PC-3 (cell line): ENCODE results near the gene VIPR2. TPM values are rescaled to one million over a fixed set of nuclear protein-coding genes. Genes with fewer than 3 reads are reported as not detected.

Source experiments
- ATAC-seq: fragments of 200-7000 bp; cut with Tn5 transposase; 2 replicates; pipeline ENCODE4 v1.9.1; 2020; ENCODE audit warnings: mild to moderate bottlenecking, moderate library complexity
- BruUV-seq: library from RNA; stranded (reverse); fragments of 400-500 nt; replicated peaks from 2 replicates; lab custom pipeline; 2021; lab: Mats Ljungman, UMichigan
- CTCF ChIA-PET: fragments of 300-600 bp; sonication (Branson Sonifier 250); formaldehyde crosslinking; loops from one replicate; lab custom pipeline; 2022; ENCODE audit warnings: antibody characterized with exemption; lab: Charles Lee
- POLR2A ChIA-PET: fragments of 300-600 bp; sonication (Branson Sonifier 250); formaldehyde crosslinking; loops from one replicate; lab custom pipeline; 2022; ENCODE audit warnings: antibody characterized with exemption; ENCODE audit not compliant: unreplicated experiment; lab: Charles Lee
- DNase-seq: peaks from one replicate; pipeline ENCODE4 v3.0.0-alpha.2; 2015
- H2AFZ ChIP-seq: fragments of 300-600 bp; sonication (generic); 2 replicates; pipeline ENCODE4 v1.6.0; 2016; ENCODE audit warnings: antibody characterized with exemption, low read length
- H3F3A ChIP-seq: fragments of 300-600 bp; sonication (generic); one replicate; pipeline ENCODE4 v1.6.0; 2017; ENCODE audit warnings: antibody characterized with exemption, low read length, control low read depth, mild to moderate bottlenecking; ENCODE audit not compliant: unreplicated experiment
- H3K27ac ChIP-seq: fragments of 300-600 bp; sonication (generic); 2 replicates; pipeline ENCODE4 v1.5.1; 2016; ENCODE audit warnings: mild to moderate bottlenecking, low read length
- H3K27me3 ChIP-seq: fragments of 300-600 bp; sonication (generic); 2 replicates; pipeline ENCODE4 v1.6.1; 2016; ENCODE audit warnings: low read length, mixed read lengths
- H3K36me3 ChIP-seq: fragments of 300-600 bp; sonication (generic); 2 replicates; pipeline ENCODE4 v1.6.1; 2016; ENCODE audit warnings: low read depth, mixed run types, low read length, mixed read lengths
- H3K4me1 ChIP-seq: fragments of 300-600 bp; sonication (generic); 2 replicates; pipeline ENCODE4 v1.5.1; 2016; ENCODE audit warnings: low read length; ENCODE audit not compliant: insufficient read depth
- H3K4me2 ChIP-seq: fragments of 300-600 bp; sonication (generic); 2 replicates; pipeline ENCODE4 v1.6.0; 2016; ENCODE audit warnings: low read length
- H3K4me3 ChIP-seq: fragments of 300-600 bp; sonication (generic); 2 replicates; pipeline ENCODE4 v1.5.1; 2016; ENCODE audit warnings: mild to moderate bottlenecking, low read length, mixed read lengths
- H3K79me2 ChIP-seq: fragments of 300-600 bp; sonication (generic); 2 replicates; pipeline ENCODE4 v1.6.1; 2017; ENCODE audit warnings: low read length, mixed read lengths
- H3K9ac ChIP-seq: fragments of 300-600 bp; sonication (generic); 2 replicates; pipeline ENCODE4 v1.6.0; 2016; ENCODE audit warnings: mild to moderate bottlenecking, low read length
- H3K9me2 ChIP-seq: fragments of 300-600 bp; sonication (generic); replicated peaks from 2 replicates; pipeline ENCODE4 v1.6.1; 2016; ENCODE audit warnings: mixed run types, low read length, mixed read lengths
- H3K9me3 ChIP-seq: fragments of 300-600 bp; sonication (generic); 2 replicates; pipeline ENCODE4 v1.6.1; 2016; ENCODE audit warnings: low read length, mixed read lengths
- H4K20me1 ChIP-seq: fragments of 300-600 bp; sonication (generic); 2 replicates; pipeline ENCODE4 v1.6.1; 2016; ENCODE audit warnings: low read length, mixed read lengths
- EZH2 ChIP-seq: fragments of 300-600 bp; sonication (generic); IDR thresholded peaks from one replicate; pipeline ENCODE4 v1.6.1; 2017; ENCODE audit warnings: antibody characterized with exemption, mild to moderate bottlenecking, low read length; ENCODE audit not compliant: unreplicated experiment
- EZH2phosphoT487 ChIP-seq: fragments of 300-600 bp; sonication (generic); IDR thresholded peaks from 2 replicates; pipeline ENCODE4 v1.6.1; 2018; ENCODE audit warnings: mild to moderate bottlenecking, antibody characterized with exemption, low read length, borderline replicate concordance
- intact Hi-C: fragments of 100-400 bp; cut with micrococcal nuclease; formaldehyde crosslinking; loops from 2 replicates; pipeline ENCODE4 v1.9.0; 2023
- total RNA-seq: library from RNA; depleted of rRNA; stranded (reverse); fragments of >200 nt; gene quantifications from 2 replicates; pipeline ENCODE4 v1.2.3, GENCODE V29; 2014
- TF ChIP-seq, protein P1 (sequence below): fragments of 300-600 bp; sonication (generic); conservative IDR thresholded peaks from 2 replicates; pipeline ENCODE4 v1.5.1; 2017; ENCODE audit warnings: antibody characterized with exemption, low read depth, mild to moderate bottlenecking, low read length

Gene VIPR2
- total RNA-seq, 1 experiment from 2014 or later: not detected

DNA sequence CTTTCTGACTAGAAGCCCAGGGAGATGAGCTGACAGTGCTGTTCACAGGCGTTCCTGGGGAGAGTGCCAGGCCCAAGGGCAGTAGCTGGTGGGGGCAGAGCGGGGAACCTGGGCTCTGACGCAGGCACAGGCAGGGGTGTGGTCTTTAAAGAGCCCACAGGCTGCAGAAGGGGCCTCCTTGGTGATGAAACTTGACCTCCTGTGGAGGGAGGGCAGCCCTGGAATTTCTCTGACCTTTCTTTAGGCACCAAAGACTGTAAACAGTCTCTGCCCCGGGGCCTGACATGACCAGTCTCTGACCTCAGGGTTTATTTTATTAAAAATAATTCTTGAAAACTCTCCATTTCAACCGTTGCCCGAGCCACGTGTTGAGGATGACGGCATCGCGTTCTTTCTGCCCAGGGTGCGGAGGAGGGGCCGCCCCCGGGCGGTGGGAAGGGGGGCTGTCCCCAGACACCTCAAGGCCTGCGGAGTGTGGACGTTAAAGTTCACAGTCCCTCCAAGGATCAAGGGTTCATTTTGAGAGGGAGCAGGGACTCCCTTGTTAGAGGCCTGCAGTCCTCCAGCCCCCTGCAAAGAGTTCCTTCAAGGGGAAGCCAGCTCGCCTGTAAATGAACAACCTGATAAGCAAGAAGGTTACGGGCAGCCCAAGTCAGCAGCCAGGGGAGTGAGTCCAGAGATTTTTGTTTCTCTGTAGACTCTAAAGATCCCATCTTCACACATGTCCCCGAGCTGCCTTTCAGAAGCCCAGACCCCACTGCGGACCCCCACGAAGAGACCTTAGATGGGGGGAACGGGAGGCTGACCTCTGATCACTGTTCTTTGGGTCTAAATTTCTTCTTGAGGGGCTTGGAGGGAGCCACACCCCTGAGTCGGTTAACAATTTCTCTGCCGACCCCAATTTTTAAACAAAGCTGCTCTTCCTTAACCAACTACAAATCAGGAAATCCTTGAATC lies 128.9 kb downstream of the VIPR2 start:
- TF ChIP-seq, protein P1, sequence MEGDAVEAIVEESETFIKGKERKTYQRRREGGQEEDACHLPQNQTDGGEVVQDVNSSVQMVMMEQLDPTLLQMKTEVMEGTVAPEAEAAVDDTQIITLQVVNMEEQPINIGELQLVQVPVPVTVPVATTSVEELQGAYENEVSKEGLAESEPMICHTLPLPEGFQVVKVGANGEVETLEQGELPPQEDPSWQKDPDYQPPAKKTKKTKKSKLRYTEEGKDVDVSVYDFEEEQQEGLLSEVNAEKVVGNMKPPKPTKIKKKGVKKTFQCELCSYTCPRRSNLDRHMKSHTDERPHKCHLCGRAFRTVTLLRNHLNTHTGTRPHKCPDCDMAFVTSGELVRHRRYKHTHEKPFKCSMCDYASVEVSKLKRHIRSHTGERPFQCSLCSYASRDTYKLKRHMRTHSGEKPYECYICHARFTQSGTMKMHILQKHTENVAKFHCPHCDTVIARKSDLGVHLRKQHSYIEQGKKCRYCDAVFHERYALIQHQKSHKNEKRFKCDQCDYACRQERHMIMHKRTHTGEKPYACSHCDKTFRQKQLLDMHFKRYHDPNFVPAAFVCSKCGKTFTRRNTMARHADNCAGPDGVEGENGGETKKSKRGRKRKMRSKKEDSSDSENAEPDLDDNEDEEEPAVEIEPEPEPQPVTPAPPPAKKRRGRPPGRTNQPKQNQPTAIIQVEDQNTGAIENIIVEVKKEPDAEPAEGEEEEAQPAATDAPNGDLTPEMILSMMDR: no peak
- TF ChIP-seq EZH2 (no peak), EZH2phosphoT487 (no peak)
- Histone ChIP-seq H3K4me2 (no peak overlapping the region), H3F3A (no peaks in the 10 kb centered on the region), H3K36me3 (no peaks in the 10 kb centered on the region), H2AFZ (peak overlapping the region; percentile 42; the same call in 1 of the 2 replicates), H4K20me1 (no peaks in the 10 kb centered on the region), H3K27ac (peak overlapping the region; percentile 79), H3K27me3 (no peaks in the 10 kb centered on the region), H3K4me1 (peaks cover 34% of the 10 kb centered on the region), H3K9me2 (no peaks in the 10 kb centered on the region), H3K9me3 (no peaks in the 10 kb centered on the region), H3K79me2 (no peaks in the 10 kb centered on the region), H3K9ac (peak overlapping the region; percentile 53), H3K4me3 (no peak overlapping the region)
- CTCF ChIA-PET: interaction anchor here (0.5 kb wide), 1 partner anchor 39 kb away, joined by 5 read pairs; no protein-coding TSS in a partner anchor
- DNase-seq: peak; percentile 66
- intact Hi-C loops: no loop called here
- no TSS peak for BruUV-seq
- ATAC-seq: peak; percentile 30
- POLR2A ChIA-PET: no interaction called here

DNA sequence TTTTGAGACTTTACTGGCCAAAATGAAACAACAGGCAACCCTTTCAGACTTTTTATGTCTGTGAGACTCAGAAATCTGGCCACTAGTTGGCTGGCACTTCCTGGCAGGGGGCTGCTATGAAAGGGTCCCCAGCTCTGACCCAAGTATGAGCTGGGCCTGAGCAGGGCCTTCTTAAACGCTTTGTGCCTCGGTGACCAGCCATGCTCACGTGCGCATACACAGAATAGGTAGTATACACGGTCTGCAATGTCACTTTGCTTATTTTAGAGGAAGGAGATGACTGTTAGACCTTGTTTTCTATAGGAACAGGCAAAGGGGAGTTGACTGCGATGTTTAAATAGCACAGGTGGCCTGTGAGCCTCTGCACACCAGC lies 129.6 kb downstream of the VIPR2 start:
- no peaks in the 10 kb centered on the region for H3K9me3 ChIP-seq

More for the DNA sequence above, 129.6 kb downstream of the VIPR2 start:
- H3K4me3 ChIP-seq: no peak overlapping the region
- CTCF ChIA-PET: no interaction called here
- H3K4me2 ChIP-seq: no peak overlapping the region
- POLR2A ChIA-PET: no interaction called here
- no peaks in the 10 kb centered on the region for H4K20me1 ChIP-seq
- H3K36me3 ChIP-seq: no peaks in the 10 kb centered on the region
- peaks cover 34% of the 10 kb centered on the region for H3K4me1 ChIP-seq
- H3K27me3 ChIP-seq: no peaks in the 10 kb centered on the region
- no peak overlapping the region for H2AFZ ChIP-seq
- H3F3A ChIP-seq: no peaks in the 10 kb centered on the region
- ATAC-seq: no peak
- no peaks in the 10 kb centered on the region for H3K79me2 ChIP-seq
- peak overlapping the region; percentile 79 for H3K27ac ChIP-seq
- TF ChIP-seq, protein P1: no peak
- TF ChIP-seq EZH2: no peak
- no peak for TF ChIP-seq EZH2phosphoT487
- no peaks in the 10 kb centered on the region for H3K9me2 ChIP-seq
- BruUV-seq: no TSS peak
- DNase-seq: no peak
- peak overlapping the region; percentile 56 for H3K9ac ChIP-seq
- intact Hi-C loops: no loop called here
